ENCODE results near the gene ESRP2. TPM values are rescaled to one million over a fixed set of nuclear protein-coding genes. Genes with fewer than 3 reads are reported as not detected.

Gene ESRP2
- polyA plus RNA-seq (ENCODE audit: insufficient read length) = 33.5 TPM
- long read RNA-seq, donor 1, partial matches to known transcripts = 0 of 2 reads
- long read RNA-seq, donor 1, other reads (novel, unspliced or antisense) = 0 of 2 reads
- long read RNA-seq, donor 2, partial matches to known transcripts = 0 of 4 reads
- long read RNA-seq, donor 2, other reads (novel, unspliced or antisense) = 0 of 4 reads
- long read RNA-seq, donor 3, partial matches to known transcripts = 0 of 3 reads
- long read RNA-seq, donor 3, other reads (novel, unspliced or antisense) = 0 of 3 reads
- long read RNA-seq, donor 4, partial matches to known transcripts = 0 of 1 reads
- long read RNA-seq, donor 4, other reads (novel, unspliced or antisense) = 0 of 1 reads
- long read RNA-seq, donor 5 = 0 reads
- long read RNA-seq, donor 6, partial matches to known transcripts = 0 of 1 reads
- long read RNA-seq, donor 6, other reads (novel, unspliced or antisense) = 0 of 1 reads
- long read RNA-seq, donor 7, partial matches to known transcripts = 12 of 16 reads
- long read RNA-seq, donor 7, other reads (novel, unspliced or antisense) = 0 of 16 reads
- long read RNA-seq, donor 8, partial matches to known transcripts = 0 of 2 reads
- long read RNA-seq, donor 8, other reads (novel, unspliced or antisense) = 0 of 2 reads

DNA sequence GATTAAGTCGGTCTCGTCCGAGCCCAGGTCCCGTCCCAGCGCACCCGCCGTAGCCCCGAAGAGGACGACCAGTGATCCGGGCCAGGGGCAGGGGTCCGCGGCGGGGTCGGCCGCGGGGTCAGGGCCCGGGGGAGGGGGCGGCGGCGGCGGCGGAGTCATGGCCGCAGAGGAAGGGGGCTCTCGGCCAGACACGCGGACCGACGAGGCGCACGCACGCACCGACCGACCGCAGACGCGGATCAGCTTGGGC lies at the start of gene ESRP2:
ESRP2 (minus strand) TSS at position 241 of the 250 bp plus-strand sequence; CDS start at position 159, 82 bp downstream.
- DNase-seq = no peak

DNA sequence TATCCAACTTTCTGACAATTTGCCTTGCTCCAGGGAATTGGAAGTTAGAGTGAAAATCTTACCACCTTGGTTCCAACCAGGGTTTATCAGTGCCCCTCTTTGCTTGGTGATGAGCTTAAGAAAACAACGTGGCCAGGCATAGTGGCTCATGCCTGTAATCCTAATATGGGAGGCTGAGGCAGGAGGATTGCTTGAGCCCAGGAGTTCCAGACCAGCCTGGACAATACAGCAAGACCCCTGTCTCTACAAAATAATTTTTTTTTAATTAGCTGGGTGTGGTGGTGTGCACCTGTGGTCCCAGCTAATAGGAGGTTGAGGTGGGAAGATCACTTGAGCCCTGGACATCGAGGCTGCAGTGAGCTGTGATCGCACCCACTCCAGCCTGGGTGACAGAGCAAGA lies 49.8 kb upstream of the ESRP2 start:
- no peak for DNase-seq

DNA sequence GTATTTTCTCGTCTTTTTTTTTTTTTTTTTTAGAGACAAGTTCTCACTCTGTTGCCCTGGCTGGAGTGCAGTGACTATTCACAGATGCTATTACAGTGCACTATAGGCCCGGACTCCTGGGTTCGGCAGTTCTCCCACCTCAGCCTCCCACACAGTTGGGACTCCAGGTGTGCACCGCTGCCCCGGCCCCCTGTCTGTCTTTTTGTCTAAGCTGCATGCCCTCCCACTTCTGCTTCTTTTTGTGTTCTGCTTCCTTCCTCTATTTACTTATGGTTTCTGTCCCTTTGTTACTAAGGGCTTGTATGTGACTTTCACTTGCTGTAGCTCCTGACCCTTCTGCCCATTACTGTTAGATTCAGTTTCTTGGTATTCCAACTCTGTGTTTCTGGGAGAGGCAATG lies 48.9 kb upstream of the ESRP2 start:
- DNase-seq = no peak

DNA sequence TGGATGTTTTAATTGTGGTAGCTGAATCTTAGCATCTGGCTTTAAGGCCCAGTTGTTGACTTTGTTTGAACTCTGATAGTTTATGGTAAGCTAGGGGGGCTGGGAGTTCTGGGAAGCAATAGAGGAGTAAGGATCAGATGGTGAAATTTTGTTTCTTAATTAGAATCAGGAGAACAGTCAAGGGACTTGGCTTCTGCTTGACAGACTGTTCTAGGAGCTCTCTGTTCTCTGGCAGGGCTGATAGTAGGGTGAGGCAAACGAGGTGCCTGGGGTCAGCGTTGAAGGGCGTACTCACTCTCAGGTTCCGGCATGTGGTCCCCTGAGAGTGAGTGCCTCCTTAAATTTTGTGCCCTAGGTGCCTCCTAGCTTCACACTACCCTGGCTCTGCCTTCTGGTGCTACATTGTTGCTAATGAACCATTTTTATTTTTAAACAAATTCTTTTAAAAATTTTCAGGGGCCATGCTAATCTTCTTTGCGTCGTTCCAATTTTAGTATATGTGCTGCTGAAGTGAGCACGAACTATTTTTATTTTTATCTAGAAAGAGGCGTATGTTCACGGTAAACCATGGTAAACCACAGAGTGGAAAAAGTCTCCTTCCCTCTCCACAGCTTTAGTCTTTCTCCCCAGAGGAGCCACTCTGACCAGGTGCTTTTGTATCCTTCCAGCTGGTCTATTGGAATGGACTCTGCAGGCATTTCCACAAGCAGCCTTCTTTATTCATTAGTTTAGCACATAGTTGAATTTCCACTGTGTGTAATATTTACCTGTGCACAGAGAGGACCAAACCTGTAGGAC lies 48.1 kb upstream of the ESRP2 start:
- DNase-seq = no peak

DNA sequence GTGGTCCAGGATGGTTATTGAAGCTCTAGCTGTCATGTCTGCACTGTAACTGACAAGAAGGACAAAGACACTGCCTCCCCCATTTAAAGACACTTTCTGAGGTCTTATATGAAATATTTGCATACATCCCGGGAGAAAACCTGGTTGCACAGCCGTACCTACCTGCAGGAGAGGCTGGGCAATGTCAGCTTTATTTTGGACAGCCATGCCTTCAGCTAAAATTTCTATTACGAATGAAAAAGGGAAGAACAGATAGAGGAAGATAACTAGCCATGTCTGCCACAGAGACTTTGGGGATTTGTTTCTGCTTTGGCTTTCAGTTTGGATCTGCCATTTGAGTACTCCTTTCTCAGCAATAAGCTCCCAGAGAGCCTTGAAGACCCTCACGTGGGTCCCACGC lies 47.4 kb upstream of the ESRP2 start:
- no peak for DNase-seq

DNA sequence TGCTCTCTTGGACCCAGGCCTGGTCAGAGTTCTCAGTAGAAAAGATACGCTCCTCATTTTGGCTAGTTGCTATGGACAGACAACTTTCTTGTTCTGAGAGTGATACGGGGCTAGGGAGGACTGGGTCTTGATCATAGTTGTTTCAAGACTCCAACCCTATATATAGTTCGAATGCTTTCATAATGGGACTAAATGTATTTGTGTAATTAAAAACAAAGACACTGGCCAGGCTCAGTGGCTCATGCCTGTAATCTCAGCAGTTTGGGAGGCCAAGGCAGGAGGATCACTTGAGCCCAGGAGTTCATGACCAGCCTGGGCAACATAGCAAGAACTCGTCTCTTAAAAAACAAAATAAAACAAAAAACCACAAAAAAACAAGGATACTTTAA lies 46.1 kb upstream of the ESRP2 start:
- DNase-seq = no peak

DNA sequence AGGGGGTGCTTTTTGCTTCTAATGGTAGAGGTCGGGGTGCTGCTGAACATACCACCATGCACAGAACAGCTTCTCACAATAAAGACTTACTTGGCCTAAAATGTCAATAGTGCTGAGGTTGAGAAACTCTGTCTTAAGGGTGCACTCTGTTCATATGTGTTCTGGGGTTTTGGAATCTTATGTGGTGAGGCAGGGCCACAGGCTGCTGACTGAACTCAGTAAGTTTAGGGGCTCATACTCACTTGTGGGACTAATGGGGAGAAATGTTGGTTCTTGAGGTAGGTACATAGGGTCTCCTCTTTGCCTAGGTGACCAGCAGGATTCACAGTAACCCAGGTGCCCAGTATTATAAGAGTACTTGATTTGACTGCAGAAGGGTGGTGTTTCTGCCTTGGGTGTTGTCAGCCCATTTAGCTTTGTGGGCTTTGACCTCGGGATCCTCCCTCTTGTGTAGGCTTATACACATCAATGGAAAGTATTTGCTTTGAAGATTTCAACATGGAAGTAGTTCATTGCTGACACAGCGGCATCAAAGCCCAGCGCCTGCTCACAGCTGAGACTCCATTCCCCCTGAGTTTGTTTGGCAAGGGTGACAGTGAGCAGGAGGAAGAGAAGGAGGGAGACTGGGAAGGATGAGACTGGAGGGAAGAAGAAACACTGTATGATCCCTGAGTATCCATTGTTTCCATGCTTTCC lies 45.6 kb upstream of the ESRP2 start:
- DNase-seq = no peak

DNA sequence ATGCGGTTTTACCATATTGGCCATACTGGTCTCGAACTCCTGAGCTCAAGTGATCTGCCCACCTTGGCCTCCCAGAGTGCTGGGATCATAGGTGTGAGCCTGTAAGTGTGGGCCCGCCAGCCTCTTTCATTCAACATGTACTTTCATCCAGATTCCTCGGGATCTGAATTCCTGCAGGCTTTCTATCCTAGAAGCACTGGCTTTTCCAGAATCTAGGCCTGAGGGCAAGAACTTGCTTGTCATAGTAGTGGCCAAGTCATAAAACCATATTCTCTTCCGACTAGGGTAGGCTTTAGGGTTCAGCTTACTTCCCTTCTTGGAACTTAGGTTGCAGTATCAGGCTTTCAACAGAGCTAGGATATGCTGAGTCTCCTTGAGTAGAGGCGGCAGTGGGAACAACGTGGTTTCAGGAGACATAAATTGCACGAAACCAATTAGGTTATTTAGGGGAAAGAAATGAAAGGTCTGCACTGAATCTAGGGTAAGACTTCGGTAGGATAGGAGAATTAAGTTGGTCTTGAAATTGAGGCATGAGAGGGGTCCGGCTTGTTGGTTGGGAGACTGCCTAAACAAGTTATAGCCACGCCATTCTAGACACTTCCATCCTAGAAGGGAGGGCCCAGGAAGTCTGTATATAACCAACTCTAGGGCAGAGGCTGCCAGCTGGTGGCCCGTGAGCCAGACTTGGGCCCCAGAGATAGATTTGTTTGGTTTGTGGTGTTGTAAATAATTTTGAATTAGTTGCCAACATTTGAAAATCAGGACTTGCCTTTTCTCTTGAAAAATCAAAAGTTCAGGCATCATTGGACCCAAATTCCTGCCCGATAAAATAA lies 44.0 kb upstream of the ESRP2 start:
- no peak for DNase-seq

DNA sequence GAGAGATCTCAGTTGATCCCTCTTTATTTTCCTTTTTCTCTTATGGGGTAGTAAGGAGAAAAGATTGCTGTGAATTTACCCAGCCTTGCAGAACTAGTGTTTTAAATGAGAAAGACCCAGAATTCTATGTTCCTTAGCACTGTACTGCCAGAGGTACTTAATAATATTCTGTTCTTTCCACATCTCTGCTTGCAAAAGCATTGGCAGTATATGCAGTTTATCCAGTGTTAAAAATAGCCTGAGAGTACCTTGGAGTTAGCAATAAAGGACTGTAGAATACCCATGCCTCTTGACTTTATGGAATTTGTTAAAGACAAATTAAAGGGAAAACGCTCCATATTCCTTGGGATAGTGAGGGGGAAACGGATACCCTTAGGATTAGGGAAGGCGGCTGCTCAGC lies 40.3 kb upstream of the ESRP2 start:
- DNase-seq = no peak

DNA sequence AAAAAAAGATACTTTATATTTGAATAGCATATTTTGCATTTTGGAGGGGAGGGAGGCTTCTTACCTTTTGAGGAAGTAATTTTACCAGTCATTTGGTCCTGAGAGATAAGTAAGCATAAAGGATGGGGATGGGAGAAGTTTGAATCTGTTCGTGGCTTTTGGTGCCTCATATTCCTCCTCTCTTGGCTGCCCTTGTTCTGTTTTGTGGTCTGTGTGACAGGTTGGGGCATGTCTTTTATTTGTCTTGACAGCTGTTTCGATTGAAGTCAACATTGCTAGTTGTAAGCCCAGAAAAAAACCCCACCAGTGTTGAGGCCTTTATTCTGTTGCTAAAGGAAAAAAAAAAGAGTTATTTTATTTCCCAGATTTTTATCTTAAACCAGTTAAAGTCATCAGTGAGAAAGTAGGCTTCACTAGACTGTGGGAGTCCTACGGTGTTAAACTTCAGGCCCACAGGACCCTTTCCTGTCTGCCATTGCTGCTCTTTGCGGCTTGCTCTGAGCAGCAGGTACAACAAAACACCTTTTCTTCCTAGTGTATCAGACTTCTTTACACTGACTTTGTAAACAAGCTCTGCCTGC lies 39.8 kb upstream of the ESRP2 start:
- no peak for DNase-seq

DNA sequence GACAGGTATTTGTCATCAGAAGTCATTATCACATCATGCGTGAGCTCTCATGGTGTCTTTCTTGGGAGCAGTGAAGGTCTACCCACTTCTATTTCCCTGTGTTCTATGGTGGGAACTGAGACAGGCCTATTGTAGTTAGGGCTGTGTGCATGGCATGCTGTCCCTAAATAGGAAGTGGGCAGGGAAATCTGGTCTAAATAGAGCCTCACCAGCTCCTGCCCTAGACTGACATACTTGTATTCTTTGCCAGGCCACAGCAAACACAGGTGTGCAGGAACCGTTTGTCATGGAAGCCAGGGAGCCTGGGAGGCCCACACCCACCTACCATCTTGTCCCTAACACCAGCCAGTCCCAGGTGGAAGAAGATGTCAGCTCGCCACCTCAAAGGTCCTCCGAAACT lies 38.5 kb upstream of the ESRP2 start:
- DNase-seq = no peak

DNA sequence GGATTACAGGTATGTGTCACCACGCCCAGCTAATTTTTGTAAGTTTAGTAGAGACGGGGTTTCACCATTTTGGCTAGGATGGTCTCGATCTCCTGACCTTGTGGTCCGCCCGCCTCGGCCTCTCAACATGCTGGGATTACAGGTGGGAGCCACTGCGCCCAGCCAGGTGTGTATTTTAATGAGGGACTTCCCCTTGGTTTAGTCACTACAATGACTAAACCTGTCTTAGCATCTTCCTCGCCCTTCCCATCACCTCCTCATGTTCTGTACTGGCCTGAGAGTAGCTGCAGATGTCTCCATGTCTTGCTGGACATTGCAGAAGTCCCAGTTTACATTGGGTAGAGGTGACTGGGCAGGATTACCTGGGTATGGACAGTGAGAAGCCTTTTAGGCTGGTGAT lies 38.0 kb upstream of the ESRP2 start:
- no peak for DNase-seq

DNA sequence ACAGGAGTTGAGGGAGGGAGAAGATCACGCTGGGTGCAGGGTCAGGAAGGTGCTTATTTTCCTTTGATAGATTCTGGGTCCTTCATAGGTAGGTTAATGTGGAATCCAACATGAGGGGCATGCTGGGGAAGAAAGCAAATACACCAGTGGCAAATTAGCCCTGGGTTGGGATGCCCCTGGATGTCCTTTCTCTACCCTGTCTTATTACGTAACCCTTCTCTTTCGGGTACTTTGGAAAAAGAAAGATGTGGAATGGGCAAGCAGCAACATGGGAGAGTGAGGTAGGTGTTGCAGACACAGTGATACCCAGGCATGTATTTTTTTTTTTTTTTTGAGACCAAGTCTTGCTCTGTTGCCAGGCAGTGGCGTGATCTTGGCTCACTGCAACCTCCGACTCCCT lies 37.5 kb upstream of the ESRP2 start:
- no peak for DNase-seq

DNA sequence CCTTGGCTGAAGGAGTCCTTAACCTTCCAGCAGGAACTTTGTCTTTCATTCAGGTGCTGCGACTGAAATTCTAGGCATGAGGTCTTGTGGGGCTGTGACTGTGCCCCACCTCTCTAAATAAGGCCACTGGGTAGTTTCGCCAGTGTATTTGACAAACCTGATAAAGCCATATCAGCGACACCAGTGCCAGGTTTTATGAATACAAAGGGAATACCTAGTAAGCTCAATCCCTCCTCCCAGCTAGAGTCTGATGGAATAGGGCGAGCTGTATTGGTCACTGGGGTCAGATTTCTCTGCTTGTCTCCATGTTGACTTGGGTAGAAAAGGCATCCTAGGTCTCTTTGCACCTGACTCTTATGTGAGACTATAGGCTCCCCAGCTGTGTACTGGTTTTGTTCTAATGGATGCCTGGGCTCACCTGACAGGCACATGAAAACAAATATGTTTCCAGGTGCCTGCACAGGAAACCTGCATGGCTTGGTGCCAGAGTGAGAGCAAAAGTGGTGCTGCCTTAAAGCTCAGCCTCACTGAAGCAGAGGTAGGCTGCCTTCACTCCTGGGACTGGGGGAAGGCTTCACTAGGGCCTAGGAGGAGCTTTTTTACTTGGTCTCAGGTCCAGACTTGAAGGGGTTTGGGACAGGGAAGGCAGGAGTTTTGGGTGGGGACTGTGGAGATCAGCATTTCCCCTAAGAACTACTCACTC lies 36.7 kb upstream of the ESRP2 start:
- DNase-seq = no peak

DNA sequence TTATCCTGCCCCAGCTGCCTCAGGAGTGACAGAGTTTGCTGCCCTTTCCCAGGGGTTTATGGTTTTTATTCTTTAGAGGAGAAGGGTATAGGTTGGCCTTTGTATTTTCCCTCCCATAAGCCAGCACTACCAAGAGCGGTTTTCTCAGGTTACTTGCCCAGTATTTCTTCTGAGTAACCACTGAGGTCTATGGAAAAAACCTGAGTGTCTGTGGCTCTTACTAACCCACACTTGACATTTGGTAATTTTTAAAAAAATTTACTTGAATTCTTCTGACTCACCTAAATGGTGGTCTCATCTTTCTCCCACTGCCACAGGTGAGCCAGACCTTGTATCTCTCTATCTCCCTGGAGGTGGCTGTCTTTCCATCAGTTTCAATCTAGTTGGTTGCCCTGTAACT lies 34.4 kb upstream of the ESRP2 start:
- no peak for DNase-seq

DNA sequence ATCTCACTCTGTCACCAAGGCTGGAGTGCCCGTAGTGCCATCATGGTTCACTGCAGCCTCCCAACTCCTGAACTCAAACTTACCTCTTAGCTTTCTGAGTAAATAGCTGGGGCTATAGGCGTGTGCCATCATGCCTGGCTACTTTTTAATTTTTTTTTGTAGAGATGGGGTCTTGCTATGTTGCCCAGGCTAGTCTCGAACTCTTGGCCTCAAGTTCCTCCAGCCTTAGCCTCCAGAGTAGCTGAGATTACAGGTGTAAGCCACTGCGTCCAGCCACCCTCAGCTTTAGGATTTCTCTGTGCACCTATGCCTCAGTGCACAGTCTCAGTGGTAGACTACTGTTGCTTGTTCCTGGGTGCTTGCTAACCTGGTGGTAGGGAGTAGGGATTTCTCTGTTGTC lies 33.9 kb upstream of the ESRP2 start:
- no peak for DNase-seq

DNA sequence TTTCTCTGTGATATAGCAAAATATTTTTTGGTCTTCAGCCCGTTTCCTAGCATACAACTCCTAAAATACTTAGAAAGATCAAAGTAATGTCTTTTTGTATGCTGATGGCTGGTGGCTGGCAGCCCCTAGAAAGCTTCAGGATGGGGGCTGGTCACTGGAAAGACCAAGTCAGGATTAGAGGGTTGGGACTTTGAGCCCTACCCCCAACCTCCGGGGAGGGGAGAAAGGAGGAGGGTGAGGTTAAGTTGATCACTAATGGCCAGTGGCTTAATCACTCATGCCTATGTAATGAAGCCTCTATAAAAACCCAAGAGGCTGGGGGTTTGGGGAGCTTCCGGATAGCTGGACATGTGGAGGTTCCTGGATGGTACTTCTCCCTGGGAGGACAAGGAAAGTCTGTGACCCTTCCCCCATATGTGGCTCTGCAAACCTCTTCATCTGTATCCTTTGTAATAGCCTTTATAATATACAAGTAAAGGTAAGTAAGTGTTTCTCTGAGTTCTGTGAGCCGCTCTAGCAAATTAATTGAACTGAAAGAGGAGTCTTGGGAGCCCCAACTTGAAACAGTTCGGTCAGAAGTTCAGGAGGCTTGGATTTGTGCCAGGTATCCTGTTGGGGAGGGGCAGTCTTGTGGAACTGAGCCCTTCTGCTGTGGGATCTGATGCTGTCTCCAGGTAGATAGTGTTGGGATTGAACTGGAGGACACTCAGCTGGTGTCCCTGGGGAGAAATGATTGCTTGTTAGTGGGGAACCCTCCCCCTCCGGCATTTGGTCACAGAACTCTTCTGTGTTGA lies 31.9 kb upstream of the ESRP2 start:
- no peak for DNase-seq

DNA sequence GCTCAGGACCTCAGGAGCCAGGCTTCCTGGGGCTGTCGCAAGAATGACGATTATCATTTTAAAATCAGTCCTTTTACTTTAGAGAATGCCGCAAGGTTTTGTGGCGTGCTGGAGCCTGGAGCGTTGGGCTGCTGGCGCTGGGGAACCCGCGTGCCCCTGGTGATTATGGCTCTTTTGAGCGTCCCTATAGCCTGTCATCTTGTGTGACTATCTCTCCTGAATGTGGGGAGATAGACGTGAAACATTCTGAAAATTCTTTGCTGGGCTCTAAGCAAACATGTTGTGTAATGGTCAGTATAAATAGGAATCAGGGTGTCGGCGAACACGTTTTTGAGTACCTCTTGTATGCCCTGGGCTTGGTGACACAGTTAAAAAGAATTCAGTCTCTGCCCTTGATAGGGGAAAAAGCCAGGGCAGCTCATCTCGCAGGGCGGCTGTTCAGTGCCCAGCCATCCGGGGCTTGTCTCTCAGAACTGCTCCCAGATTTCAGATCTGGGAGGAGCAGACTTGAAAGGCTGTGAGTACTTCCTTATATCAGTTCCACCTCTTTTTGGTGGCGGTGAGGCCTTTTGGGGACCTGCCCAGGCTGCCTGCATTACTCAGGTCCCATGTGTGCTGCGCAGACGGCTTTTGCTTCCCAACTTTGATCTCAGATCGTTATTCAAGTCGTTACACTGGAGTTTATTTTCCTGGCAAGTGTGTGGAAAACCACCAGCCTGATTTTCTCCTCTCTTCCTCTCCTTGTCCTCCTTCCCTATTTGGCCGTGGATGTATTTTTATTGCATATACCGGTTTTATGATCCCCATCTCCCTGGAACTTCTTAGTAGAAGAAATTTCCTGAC lies 29.4 kb upstream of the ESRP2 start:
- no peak for DNase-seq

All from left kidney (tissue), 8 donors.